Measurements from ENCODE around the gene DOCK9.
"Not testable (repeated sequence)": the region's sequence is repeated elsewhere in the genome, so short reads cannot be mapped to it uniquely, and the experiment has no call there.

DOCK9 gene

GRCh38 chr13:98912846-98913245 is 65.0 kb downstream of the DOCK9 start:
- DNase-seq = no peak

GRCh38 chr13:98910501-98910951 is 67.3 kb downstream of the DOCK9 start:
- DNase-seq = peak; percentile 7 to 52

GRCh38 chr13:98909016-98909415 is 68.8 kb downstream of the DOCK9 start:
- DNase-seq = no peak

GRCh38 chr13:98906746-98907502 is 70.9 kb downstream of the DOCK9 start:
- no peak for DNase-seq

- DNase-seq = no peak
These were observed 72.7 kb downstream of the DOCK9 start for GRCh38 chr13:98905199-98905598.

GRCh38 chr13:98900442-98900841 is 77.4 kb downstream of the DOCK9 start:
- DNase-seq = no peak

GRCh38 chr13:98897706-98898105 is 80.2 kb downstream of the DOCK9 start:
- no peak for DNase-seq

GRCh38 chr13:98896868-98897144 is 81.1 kb downstream of the DOCK9 start:
- DNase-seq = no peak

- DNase-seq = no peak
These were observed 81.6 kb downstream of the DOCK9 start for GRCh38 chr13:98896083-98896867.

- DNase-seq = not testable (repeated sequence)
These were observed 83.0 kb downstream of the DOCK9 start for GRCh38 chr13:98894814-98895213.

- no peak for DNase-seq
These were observed 84.5 kb downstream of the DOCK9 start for GRCh38 chr13:98893371-98893770.

GRCh38 chr13:98892821-98893220 is 85.0 kb downstream of the DOCK9 start:
- DNase-seq = no peak

- DNase-seq = no peak
These were observed 85.8 kb downstream of the DOCK9 start for GRCh38 chr13:98892077-98892476.

GRCh38 chr13:98890925-98891324 is 86.9 kb downstream of the DOCK9 start:
- no peak for DNase-seq

- DNase-seq = no peak
These were observed 87.7 kb downstream of the DOCK9 start for GRCh38 chr13:98890186-98890585.

GRCh38 chr13:98889419-98890085 is 88.3 kb downstream of the DOCK9 start:
- no peak for DNase-seq

GRCh38 chr13:98888890-98889279 is 89.0 kb downstream of the DOCK9 start:
- no peak for DNase-seq

GRCh38 chr13:98888222-98888889 is 89.5 kb downstream of the DOCK9 start:
- DNase-seq = no peak

- no peak for DNase-seq
These were observed 91.2 kb downstream of the DOCK9 start for GRCh38 chr13:98886587-98887230.

- DNase-seq = no peak
These were observed 92.3 kb downstream of the DOCK9 start for GRCh38 chr13:98885600-98885999.

GRCh38 chr13:98883998-98884397 is 93.9 kb downstream of the DOCK9 start:
- DNase-seq = no peak

GRCh38 chr13:98881390-98881789 is 96.5 kb downstream of the DOCK9 start:
- DNase-seq = no peak

GRCh38 chr13:98880677-98881076 is 97.2 kb downstream of the DOCK9 start:
- DNase-seq = no peak

All from CD4-positive, alpha-beta T cell treated with Interleukin-1 beta for 1 hour (primary cell).